Left ventricle myocardium inferior (tissue), 1 donor: ENCODE results near the gene ACAN. TPM values are rescaled to one million over a fixed set of nuclear protein-coding genes. Genes with fewer than 3 reads are reported as not detected.

ENCODE experiments used
- DNase-seq: peaks from one replicate; pipeline ENCODE4 v3.0.0-alpha.2; 2020
- H3K27ac ChIP-seq: fragments of 200-600 bp; replicated peaks from 2 replicates; pipeline ENCODE4 v1.8.0; 2021
- H3K27me3 ChIP-seq: fragments of 200-600 bp; 2 replicates; pipeline ENCODE4 v1.8.0; 2021; ENCODE audit warnings: low read depth
- H3K36me3 ChIP-seq: fragments of 200-600 bp; 2 replicates; pipeline ENCODE4 v1.8.0; 2021
- H3K4me1 ChIP-seq: fragments of 200-600 bp; 2 replicates; pipeline ENCODE4 v1.8.0; 2021
- H3K4me3 ChIP-seq: fragments of 200-600 bp; 2 replicates; pipeline ENCODE4 v1.8.0; 2021; ENCODE audit warnings: mild to moderate bottlenecking, moderate library complexity
- H3K9me3 ChIP-seq: fragments of 200-600 bp; replicated peaks from 2 replicates; pipeline ENCODE4 v1.8.0; 2021
- CTCF ChIP-seq: fragments of 200-600 bp; IDR thresholded peaks from 2 replicates; pipeline ENCODE4 v1.8.0; 2021; ENCODE audit warnings: antibody characterized with exemption, mild to moderate bottlenecking, borderline replicate concordance
- intact Hi-C: fragments of 100-400 bp; cut with micrococcal nuclease; formaldehyde crosslinking; loops from one replicate; pipeline ENCODE4 v1.11.0; 2022
- total RNA-seq: library from RNA; stranded (reverse); fragmentation: NEBNext Ultra II Directional; extraction: Animal tissue kit (Norgen Biotek cat#: 25700); gene quantifications from one replicate; pipeline ENCODE4 v1.2.1, GENCODE V29; 2021
- donor health status: DM: no; HTN: yes; CAD: no; lungs with severe emphysema.

Gene ACAN
- total RNA-seq, 1 donor from 2014 or later, result not detected

- Histone ChIP-seq H3K27me3 (peaks cover 25% of the 10 kb centered on the region), H3K4me3 (no peak overlapping the region), H3K36me3 (no peaks in the 10 kb centered on the region), H3K27ac (no peak overlapping the region), H3K9me3 (no peaks in the 10 kb centered on the region), H3K4me1 (no peaks in the 10 kb centered on the region)
- no peak for TF ChIP-seq CTCF
- intact Hi-C loops, result no loop called here
- DNase-seq, result no peak
Measured at GRCh38 chr15:88844749-88845386, 41.6 kb downstream of the ACAN start.

GRCh38 chr15:88845616-88846015 is 42.4 kb downstream of the ACAN start:
- Histone ChIP-seq H3K9me3 (no peaks in the 10 kb centered on the region), H3K4me3 (no peak overlapping the region), H3K27ac (no peak overlapping the region), H3K4me1 (no peaks in the 10 kb centered on the region), H3K36me3 (no peaks in the 10 kb centered on the region), H3K27me3 (peaks cover 24% of the 10 kb centered on the region)
- DNase-seq, result no peak
- no peak for TF ChIP-seq CTCF
- intact Hi-C loops, result no loop called here

- Histone ChIP-seq H3K4me3 (no peak overlapping the region), H3K27me3 (peaks cover 34% of the 10 kb centered on the region), H3K27ac (no peak overlapping the region), H3K36me3 (no peaks in the 10 kb centered on the region), H3K4me1 (no peaks in the 10 kb centered on the region), H3K9me3 (no peaks in the 10 kb centered on the region)
- intact Hi-C loops, result no loop called here
- TF ChIP-seq CTCF, result no peak
- DNase-seq, result no peak
Measured at GRCh38 chr15:88847144-88847543, 43.9 kb downstream of the ACAN start.

DNA sequence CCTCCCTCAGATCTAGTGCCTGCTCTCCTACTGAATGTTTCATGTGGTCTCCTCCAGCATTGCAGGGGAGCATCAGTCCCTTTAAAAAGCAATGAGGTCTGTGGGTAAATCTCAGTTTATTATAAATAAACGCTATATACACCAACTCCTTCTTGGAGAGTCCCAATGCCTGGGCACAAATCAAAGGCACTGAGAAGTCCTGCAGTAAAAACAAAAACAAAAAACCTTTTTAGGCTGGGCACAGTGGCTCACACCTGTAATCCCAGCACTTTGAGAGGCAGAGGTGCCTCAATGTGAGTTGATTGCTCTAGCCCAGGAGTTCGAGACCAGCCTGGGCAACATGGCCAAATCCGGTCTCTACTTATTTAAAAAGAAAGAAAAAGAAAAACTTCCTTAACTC is 45.0 kb downstream of the ACAN start:
- no peaks in the 10 kb centered on the region for H3K36me3 ChIP-seq
- no peak for DNase-seq
- TF ChIP-seq CTCF, result no peak
- H3K4me3 ChIP-seq, result no peak overlapping the region
- peaks cover 40% of the 10 kb centered on the region for H3K27me3 ChIP-seq
- H3K27ac ChIP-seq, result no peak overlapping the region
- H3K4me1 ChIP-seq, result no peaks in the 10 kb centered on the region
- intact Hi-C loops, result no loop called here
- H3K9me3 ChIP-seq, result no peaks in the 10 kb centered on the region

GRCh38 chr15:88849376-88850072 is 46.3 kb downstream of the ACAN start:
- H3K27ac ChIP-seq, result no peak overlapping the region
- intact Hi-C loops, result no loop called here
- no peak for DNase-seq
- H3K9me3 ChIP-seq, result no peaks in the 10 kb centered on the region
- H3K4me3 ChIP-seq, result no peak overlapping the region
- H3K27me3 ChIP-seq, result peaks cover 48% of the 10 kb centered on the region
- TF ChIP-seq CTCF, result no peak
- H3K36me3 ChIP-seq, result no peaks in the 10 kb centered on the region
- no peaks in the 10 kb centered on the region for H3K4me1 ChIP-seq
